ENCODE measurements around the gene DLEC1.
A peak's percentile ranks its signal among the peaks of the same experiment; 100 is the strongest.

DLEC1 gene

DNA sequence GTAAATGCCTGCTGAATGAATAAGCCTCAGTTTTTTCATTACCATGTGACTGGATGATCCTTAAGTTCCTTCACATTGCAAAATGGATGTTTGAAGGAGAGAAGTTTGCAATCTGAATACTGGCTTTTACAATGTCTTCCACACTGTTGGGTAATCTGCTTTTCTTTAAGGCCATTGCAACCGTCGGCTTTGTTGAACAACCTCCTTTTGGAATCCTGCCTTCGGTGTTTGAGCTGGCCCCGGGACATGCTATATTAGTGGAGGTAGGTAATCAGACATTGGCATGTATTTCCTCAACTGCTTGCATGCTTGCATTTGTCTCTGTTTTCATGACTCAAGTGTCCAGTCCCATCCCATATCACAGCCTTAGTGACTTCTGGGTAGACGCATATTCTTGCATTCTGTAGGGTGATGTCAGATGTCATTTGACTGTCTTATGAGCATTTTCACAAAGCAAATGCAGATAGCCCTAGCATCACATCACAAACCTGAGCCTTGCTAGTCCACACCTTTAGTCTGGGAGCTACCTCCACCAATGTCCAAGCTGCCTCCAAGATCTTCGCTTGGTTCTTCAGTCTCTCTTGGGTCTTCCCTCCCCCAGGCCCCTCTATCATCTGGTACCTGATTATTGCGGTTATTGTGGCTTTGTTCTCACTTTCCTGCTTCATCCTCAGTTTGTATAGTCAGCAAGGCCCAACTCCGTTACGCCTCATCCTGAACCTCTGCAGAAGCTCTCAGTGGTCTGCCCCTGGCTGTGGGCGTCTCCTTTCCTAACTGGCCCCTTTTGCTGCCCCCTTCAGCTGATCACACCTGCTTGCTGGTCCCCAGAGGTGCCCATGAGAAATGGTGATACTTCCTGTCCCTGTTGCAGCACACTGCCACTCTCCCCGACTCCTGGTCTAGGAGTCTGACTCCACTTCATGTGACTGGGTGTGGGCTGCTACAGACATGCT is 49.4 kb downstream of the DLEC1 start:
- no peak for TF ChIP-seq YY1 (IDR thresholded peaks at IDR 0.05; ENCODE audit: insufficient read depth, insufficient read length)
- TF ChIP-seq SUZ12 (IDR thresholded peaks at IDR 0.05; ENCODE audit: extremely low read depth, insufficient read depth, insufficient read length), result no peak
- TF ChIP-seq ZNF274 (IDR thresholded peaks at IDR 0.05; ENCODE audit: low read depth, low read length), result no peak
- Histone ChIP-seq H3K27me3 (ENCODE audit: insufficient read depth, insufficient read length) (peaks cover 2% of the 10 kb centered on the region), H3K36me3 (ENCODE audit: insufficient read depth, insufficient read length, low read length) (no peaks in the 10 kb centered on the region), H3K9me3 (ENCODE audit: insufficient read depth, low read length) (peaks cover 10% of the 10 kb centered on the region), H3K4me3 (ENCODE audit: insufficient read length, low read depth) (no peak overlapping the region), H3K4me1 (ENCODE audit: insufficient read depth, insufficient read length) (peaks cover 2% of the 10 kb centered on the region), H3K9ac (ENCODE audit: insufficient read length, low read depth) (no peak overlapping the region)
- no peak for DNase-seq (ENCODE audit: low read depth, low spot score)

DNA sequence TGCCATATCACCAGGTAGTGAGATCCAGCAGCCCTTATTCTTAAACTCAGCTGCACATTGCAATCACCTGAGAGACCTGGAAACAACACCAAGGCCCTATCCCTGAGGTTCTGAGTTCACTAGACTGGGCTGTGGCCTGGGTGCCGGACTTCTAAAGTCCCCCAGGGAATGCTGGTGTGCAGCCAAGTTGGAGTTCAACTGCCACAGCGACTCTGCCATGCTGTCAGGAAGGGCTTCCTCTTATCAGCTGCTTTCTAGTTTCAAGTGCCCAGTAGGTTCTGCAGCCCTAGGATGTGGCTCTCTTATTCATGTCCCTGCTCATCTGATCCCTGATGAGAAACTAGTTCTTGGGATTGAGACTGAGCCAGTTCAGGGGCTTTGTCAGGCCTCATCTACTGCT is 50.2 kb downstream of the DLEC1 start:
- Histone ChIP-seq H3K4me1 (ENCODE audit: insufficient read depth, insufficient read length) (peaks cover 2% of the 10 kb centered on the region), H3K36me3 (ENCODE audit: insufficient read depth, insufficient read length, low read length) (no peaks in the 10 kb centered on the region), H3K9me3 (ENCODE audit: insufficient read depth, low read length) (peaks cover 4% of the 10 kb centered on the region), H3K9ac (ENCODE audit: insufficient read length, low read depth) (no peak overlapping the region), H3K4me3 (ENCODE audit: insufficient read length, low read depth) (no peak overlapping the region), H3K27me3 (ENCODE audit: insufficient read depth, insufficient read length) (peaks cover 4% of the 10 kb centered on the region)
- no peak for DNase-seq (ENCODE audit: low read depth, low spot score)
- no peak for TF ChIP-seq SUZ12 (IDR thresholded peaks at IDR 0.05; ENCODE audit: extremely low read depth, insufficient read depth, insufficient read length)
- no peak for TF ChIP-seq ZNF274 (IDR thresholded peaks at IDR 0.05; ENCODE audit: low read depth, low read length)
- no peak for TF ChIP-seq YY1 (IDR thresholded peaks at IDR 0.05; ENCODE audit: insufficient read depth, insufficient read length)

DNA sequence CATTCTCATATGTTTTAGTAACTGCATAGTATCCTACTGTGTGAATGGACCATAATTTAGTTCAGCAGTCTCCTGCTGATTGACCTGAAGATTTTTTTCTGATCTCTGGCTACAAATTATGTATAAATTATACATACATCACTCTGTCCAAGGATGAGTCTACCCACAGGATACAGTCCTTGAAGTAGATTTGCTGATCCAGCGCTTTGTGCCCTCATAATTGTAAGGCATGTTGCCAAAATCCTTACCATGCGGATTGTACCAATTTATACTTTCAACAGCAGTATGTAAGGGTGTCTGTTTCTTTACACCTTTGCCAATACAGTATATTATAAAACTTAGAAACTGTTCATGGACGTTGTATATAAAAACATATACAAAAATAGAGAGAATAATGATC is 51.4 kb downstream of the DLEC1 start:
- Histone ChIP-seq H3K9me3 (ENCODE audit: insufficient read depth, low read length) (no peaks in the 10 kb centered on the region), H3K36me3 (ENCODE audit: insufficient read depth, insufficient read length, low read length) (no peaks in the 10 kb centered on the region), H3K9ac (ENCODE audit: insufficient read length, low read depth) (no peak overlapping the region), H3K4me1 (ENCODE audit: insufficient read depth, insufficient read length) (no peaks in the 10 kb centered on the region), H3K27me3 (ENCODE audit: insufficient read depth, insufficient read length) (peaks cover 4% of the 10 kb centered on the region), H3K4me3 (ENCODE audit: insufficient read length, low read depth) (no peak overlapping the region)
- no peak for TF ChIP-seq ZNF274 (IDR thresholded peaks at IDR 0.05; ENCODE audit: low read depth, low read length)
- TF ChIP-seq SUZ12 (IDR thresholded peaks at IDR 0.05; ENCODE audit: extremely low read depth, insufficient read depth, insufficient read length), result no peak
- no peak for TF ChIP-seq YY1 (IDR thresholded peaks at IDR 0.05; ENCODE audit: insufficient read depth, insufficient read length)
- no peak for DNase-seq (ENCODE audit: low read depth, low spot score)

DNA sequence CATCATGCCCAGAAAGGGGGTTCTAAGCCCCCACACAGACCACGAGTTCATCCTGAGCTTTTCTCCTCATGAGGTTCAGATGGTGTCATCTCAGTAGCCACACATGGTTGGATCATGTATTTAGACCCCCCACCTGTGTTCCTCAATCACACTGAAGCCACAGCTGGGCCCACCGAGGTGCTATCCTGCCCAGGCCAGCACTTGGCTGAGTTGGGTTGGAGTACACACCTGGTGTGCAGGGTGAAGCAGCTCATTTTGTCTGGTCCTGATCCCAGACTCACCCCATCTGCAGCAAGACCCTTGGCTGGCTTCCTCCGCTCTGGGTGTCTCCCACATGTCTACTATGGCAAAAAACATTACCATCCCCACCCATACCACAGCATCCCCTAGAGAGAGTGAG is 56.0 kb downstream of the DLEC1 start:
- peaks cover 9% of the 10 kb centered on the region for H3K4me1 ChIP-seq (ENCODE audit: insufficient read depth, insufficient read length)
- no peaks in the 10 kb centered on the region for H3K36me3 ChIP-seq (ENCODE audit: insufficient read depth, insufficient read length, low read length)
- DNase-seq (ENCODE audit: low read depth, low spot score), result no peak
- H3K9me3 ChIP-seq (ENCODE audit: insufficient read depth, low read length), result no peaks in the 10 kb centered on the region
- TF ChIP-seq ZNF274 (IDR thresholded peaks at IDR 0.05; ENCODE audit: low read depth, low read length), result no peak
- TF ChIP-seq SUZ12 (IDR thresholded peaks at IDR 0.05; ENCODE audit: extremely low read depth, insufficient read depth, insufficient read length), result no peak
- no peak for TF ChIP-seq YY1 (IDR thresholded peaks at IDR 0.05; ENCODE audit: insufficient read depth, insufficient read length)
- peaks cover 4% of the 10 kb centered on the region for H3K27me3 ChIP-seq (ENCODE audit: insufficient read depth, insufficient read length)
- no peak overlapping the region for H3K9ac ChIP-seq (ENCODE audit: insufficient read length, low read depth)
- H3K4me3 ChIP-seq (ENCODE audit: insufficient read length, low read depth), result no peak overlapping the region

DNA sequence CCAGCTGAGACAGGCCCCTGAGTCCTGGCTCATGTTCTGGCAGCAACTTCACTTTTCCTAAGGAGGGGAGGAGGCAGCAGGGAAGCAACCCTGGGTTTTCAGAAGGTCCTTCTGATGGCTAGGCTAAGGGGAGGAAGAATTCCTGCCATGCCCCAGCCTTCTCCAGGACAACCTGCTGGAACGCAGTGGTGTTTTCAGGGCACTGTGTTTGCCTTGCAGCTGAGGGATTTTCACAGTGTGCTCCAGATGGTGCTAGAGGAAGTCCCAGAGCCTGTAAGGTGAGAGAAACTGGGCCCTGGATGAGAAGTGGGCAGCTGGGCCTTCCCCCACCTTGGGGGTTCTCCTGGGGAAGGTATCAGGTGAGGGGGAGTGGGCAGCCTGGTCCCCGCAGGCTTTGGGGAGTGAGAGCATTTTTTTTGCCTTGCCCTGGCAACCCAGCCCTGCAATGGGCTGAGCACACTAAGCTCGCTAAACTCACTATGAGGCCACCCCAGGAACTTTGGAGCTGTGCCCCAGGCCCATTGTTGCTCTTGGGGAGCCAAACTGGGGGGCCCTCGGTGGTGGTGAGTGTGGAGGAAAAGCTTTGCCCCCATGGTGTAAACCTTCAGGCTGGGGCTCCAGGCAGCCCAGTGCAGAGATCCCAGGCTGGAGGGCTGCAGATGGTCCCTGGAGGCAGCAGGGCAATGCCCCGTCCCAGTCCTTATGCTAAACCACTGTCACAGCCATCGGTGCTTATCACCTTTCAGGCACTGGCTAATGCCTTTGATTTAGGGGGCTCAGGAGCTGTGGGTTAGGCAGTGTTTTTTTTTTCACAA is 56.9 kb downstream of the DLEC1 start:
- TF ChIP-seq ZNF274 (IDR thresholded peaks at IDR 0.05; ENCODE audit: low read depth, low read length) (no peak), SUZ12 (IDR thresholded peaks at IDR 0.05; ENCODE audit: extremely low read depth, insufficient read depth, insufficient read length) (no peak), YY1 (IDR thresholded peaks at IDR 0.05; ENCODE audit: insufficient read depth, insufficient read length) (no peak)
- H3K27me3 ChIP-seq (ENCODE audit: insufficient read depth, insufficient read length), result peaks cover 4% of the 10 kb centered on the region
- H3K36me3 ChIP-seq (ENCODE audit: insufficient read depth, insufficient read length, low read length), result no peaks in the 10 kb centered on the region
- H3K9me3 ChIP-seq (ENCODE audit: insufficient read depth, low read length), result no peaks in the 10 kb centered on the region
- DNase-seq (ENCODE audit: low read depth, low spot score), result no peak
- H3K4me3 ChIP-seq (ENCODE audit: insufficient read length, low read depth), result no peak overlapping the region
- no peak overlapping the region for H3K9ac ChIP-seq (ENCODE audit: insufficient read length, low read depth)
- peaks cover 11% of the 10 kb centered on the region for H3K4me1 ChIP-seq (ENCODE audit: insufficient read depth, insufficient read length)

DNA sequence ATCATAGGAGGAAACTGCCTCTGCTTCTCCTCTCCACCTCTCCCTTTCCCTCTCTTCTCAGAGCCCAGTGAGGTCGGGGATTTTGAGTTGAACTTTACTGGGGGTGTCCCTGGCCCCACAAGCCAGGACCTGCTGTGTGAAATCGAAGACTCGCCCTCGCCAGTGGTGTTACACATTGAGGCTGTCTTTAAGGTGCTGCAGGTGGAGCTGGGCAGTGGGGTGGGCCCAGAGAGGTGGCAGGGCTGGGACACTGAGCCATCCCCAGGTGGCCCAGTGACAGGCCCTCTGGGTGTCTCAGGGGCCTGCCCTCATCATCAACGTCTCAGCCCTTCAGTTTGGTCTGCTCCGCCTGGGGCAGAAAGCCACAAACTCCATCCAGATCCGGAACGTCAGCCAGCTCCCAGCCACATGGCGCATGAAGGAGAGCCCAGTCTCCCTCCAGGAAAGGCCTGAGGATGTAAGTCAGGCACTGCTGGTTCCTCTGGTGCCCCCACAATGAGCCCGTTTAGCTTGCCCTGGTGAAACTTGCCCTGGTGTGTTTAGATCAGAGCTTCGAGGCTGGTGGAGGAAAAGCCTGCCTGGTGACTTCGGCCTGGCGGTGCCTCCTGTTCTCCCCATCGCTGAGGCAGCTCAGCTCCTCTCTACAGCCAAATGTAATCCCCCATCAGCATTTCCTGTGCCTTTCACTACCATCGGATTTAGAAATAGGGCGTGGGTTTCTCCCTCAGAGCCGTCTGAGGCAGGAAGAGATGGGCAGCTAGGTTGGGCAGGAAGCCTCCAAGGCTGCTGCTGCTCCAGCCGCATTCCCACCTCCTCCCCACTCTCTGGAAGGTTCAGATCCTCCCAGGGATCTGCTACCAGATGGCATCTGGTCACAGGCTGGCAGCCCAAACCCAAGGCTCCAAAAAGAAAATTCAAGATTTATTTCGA is 58.7 kb downstream of the DLEC1 start:
- peaks cover 14% of the 10 kb centered on the region for H3K4me1 ChIP-seq (ENCODE audit: insufficient read depth, insufficient read length)
- H3K9ac ChIP-seq (ENCODE audit: insufficient read length, low read depth), result peak overlapping the region; percentile 65
- TF ChIP-seq ZNF274 (IDR thresholded peaks at IDR 0.05; ENCODE audit: low read depth, low read length) (no peak), YY1 (IDR thresholded peaks at IDR 0.05; ENCODE audit: insufficient read depth, insufficient read length) (no peak), SUZ12 (IDR thresholded peaks at IDR 0.05; ENCODE audit: extremely low read depth, insufficient read depth, insufficient read length) (no peak)
- DNase-seq (ENCODE audit: low read depth, low spot score), result no peak
- H3K9me3 ChIP-seq (ENCODE audit: insufficient read depth, low read length), result no peaks in the 10 kb centered on the region
- no peaks in the 10 kb centered on the region for H3K36me3 ChIP-seq (ENCODE audit: insufficient read depth, insufficient read length, low read length)
- H3K27me3 ChIP-seq (ENCODE audit: insufficient read depth, insufficient read length), result peaks cover 4% of the 10 kb centered on the region
- no peak overlapping the region for H3K4me3 ChIP-seq (ENCODE audit: insufficient read length, low read depth)

Measured in NT2/D1 (cell line).